Sigmoid colon (tissue), 7 donors: ENCODE measurements around the gene ITPK1. TPM values are rescaled to one million over a fixed set of nuclear protein-coding genes. Genes with fewer than 3 reads are reported as not detected.

ENCODE experiments used
- DNase-seq: peaks from one replicate; pipeline ENCODE4 v3.0.0-alpha.2; 2019
- H3K27ac ChIP-seq, 4 donors: fragments of 200-600 bp; sonication (generic); one replicate each; pipeline ENCODE4 v1.5.1; 2016 to 2019; ENCODE audit warnings: mild to moderate bottlenecking in 1 of 4
- H3K27me3 ChIP-seq, 3 donors: fragments of 200-600 bp; sonication (generic); one replicate each; pipeline ENCODE4 v1.5.1; 2019; ENCODE audit warnings: mild to moderate bottlenecking in 1 of 3
- H3K36me3 ChIP-seq, 4 donors: fragments of 200-600 bp; sonication (generic); one replicate each; pipeline ENCODE4 v1.5.1; 2016 to 2019
- H3K4me1 ChIP-seq, 4 donors: fragments of 200-600 bp; sonication (generic); one replicate each; pipeline ENCODE4 v1.5.1; 2017 to 2019
- H3K4me3 ChIP-seq, 4 donors: fragments of 200-600 bp; sonication (generic); one replicate each; pipeline ENCODE4 v1.5.1; 2017 to 2019; ENCODE audit warnings: mild to moderate bottlenecking in 2 of 4, moderate library complexity in 1 of 4
- H3K9me3 ChIP-seq, 4 donors: fragments of 200-600 bp in 3 of 4; sonication (generic) in 3 of 4; one replicate each; pipeline versions ENCODE4 v1.5.1 to v1.6.1; 2013 to 2019
- CTCF ChIP-seq, 4 experiments: fragments of 450-650 bp in 3 of 4; fragments of 200-600 bp in 1 of 4; IDR thresholded peaks; one replicate each; pipeline ENCODE4 v1.5.1; 2016 to 2019; ENCODE audit warnings: antibody characterized with exemption in 4 of 4, mild to moderate bottlenecking in 3 of 4, moderate library complexity in 2 of 4
- EP300 ChIP-seq, 4 donors: sonication (generic); formaldehyde crosslinking; IDR thresholded peaks; one replicate each; pipeline ENCODE4 v1.6.1; 2017; ENCODE audit warnings: antibody characterized with exemption in 4 of 4
- POLR2A ChIP-seq, 2 donors: fragments of 450-650 bp; IDR thresholded peaks; one replicate each; pipeline ENCODE4 v1.6.1; 2016; ENCODE audit warnings: antibody characterized with exemption in 2 of 2, mild to moderate bottlenecking in 2 of 2, moderate library complexity in 2 of 2
- POLR2AphosphoS5 ChIP-seq, 4 donors: sonication (generic); formaldehyde crosslinking; IDR thresholded peaks; one replicate each; pipeline ENCODE4 v1.6.1; 2017; ENCODE audit warnings: antibody characterized with exemption in 4 of 4
- WGBS, 2 donors: extraction: QIAGEN DNeasy Blood & Tissue Kit; methylation state at CpG; one replicate each; pipeline ENCODE4 v1.1.7; 2013; 5-methylcytosine and 5-hydroxymethylcytosine counted together
- intact Hi-C: fragments of 100-400 bp; cut with DNase I; formaldehyde crosslinking; loops from one replicate; pipeline ENCODE4 v1.15.1; 2023
- polyA plus RNA-seq, 3 donors: library from polyadenylated mRNA; stranded (reverse); fragments of 200-250 nt; gene quantifications; one replicate each; pipeline ENCODE4 v1.2.3, GENCODE V29; 2013
- total RNA-seq, 4 donors: library from RNA; depleted of rRNA; stranded (reverse); fragments of >200 nt; gene quantifications; one replicate each; pipeline ENCODE4 v1.1.0, GENCODE V29; 2016
- donor health status: healthy with polysubstance abuse.
- donor health status: Bipolar disorder and iron deficiency.
- donor health status: healthy.

The ITPK1 gene
- total and polyA plus RNA-seq, 7 donors, result 39.8 to 75.4 (median 61.8) TPM

GRCh38 chr14:92917041-92917940 is 198.4 kb downstream of the ITPK1 start:
- no peaks in the 10 kb centered on the region for H3K4me1 ChIP-seq
- 56 to 68% methylated on average over 14 of the region's 14 CpGs for WGBS, 2 donors
- no peaks in the 10 kb centered on the region for H3K36me3 ChIP-seq
- H3K4me3 ChIP-seq, result no peak overlapping the region
- TF ChIP-seq EP300 (IDR thresholded peaks at IDR 0.05), result no peak
- TF ChIP-seq POLR2A (IDR thresholded peaks at IDR 0.05), result no peak
- TF ChIP-seq CTCF (IDR thresholded peaks at IDR 0.05), result no peak
- no peak for TF ChIP-seq POLR2AphosphoS5 (IDR thresholded peaks at IDR 0.05)
- intact Hi-C loops, result no loop called here
- H3K9me3 ChIP-seq, result no peaks in the 10 kb centered on the region
- no peak for DNase-seq
- H3K27me3 ChIP-seq, result peaks cover 0 to 16% (median 0%) of the 10 kb centered on the region in 3 donors
- H3K27ac ChIP-seq, result no peak overlapping the region

GRCh38 chr14:92916201-92916600 is 199.5 kb downstream of the ITPK1 start:
- no peak for DNase-seq
- H3K27ac ChIP-seq, result no peak overlapping the region

GRCh38 chr14:92914087-92914656 is 201.6 kb downstream of the ITPK1 start:
- 7 to 8% methylated on average over 7 of the region's 7 CpGs for WGBS, 2 donors
- intact Hi-C loops, result no loop called here
- Histone ChIP-seq H3K9me3 (no peaks in the 10 kb centered on the region), H3K36me3 (no peaks in the 10 kb centered on the region), H3K27ac (no peak overlapping the region), H3K4me3 (no peak overlapping the region), H3K27me3 (peaks cover 0 to 6% (median 0%) of the 10 kb centered on the region in 3 donors), H3K4me1 (no peaks in the 10 kb centered on the region)
- DNase-seq, result no peak
- TF ChIP-seq CTCF (IDR thresholded peaks at IDR 0.05) (no peak), POLR2AphosphoS5 (IDR thresholded peaks at IDR 0.05) (no peak), EP300 (IDR thresholded peaks at IDR 0.05) (no peak), POLR2A (IDR thresholded peaks at IDR 0.05) (no peak)

More at GRCh38 chr14:92916201-92916600, 199.5 kb downstream of the ITPK1 start:
- peaks cover 0 to 9% (median 0%) of the 10 kb centered on the region in 3 donors for H3K27me3 ChIP-seq
- no peak overlapping the region for H3K4me3 ChIP-seq
- no peaks in the 10 kb centered on the region for H3K36me3 ChIP-seq
- no peaks in the 10 kb centered on the region for H3K4me1 ChIP-seq
- no peak for TF ChIP-seq POLR2A (IDR thresholded peaks at IDR 0.05)
- TF ChIP-seq CTCF (IDR thresholded peaks at IDR 0.05), result no peak
- no peak for TF ChIP-seq EP300 (IDR thresholded peaks at IDR 0.05)
- no peak for TF ChIP-seq POLR2AphosphoS5 (IDR thresholded peaks at IDR 0.05)
- no peaks in the 10 kb centered on the region for H3K9me3 ChIP-seq
- WGBS, 2 donors, result 75 to 85% methylated on average over 4 of the region's 4 CpGs
- intact Hi-C loops, result no loop called here

GRCh38 chr14:92907316-92907911 is 208.3 kb downstream of the ITPK1 start:
- Histone ChIP-seq H3K4me1 (no peaks in the 10 kb centered on the region), H3K9me3 (no peaks in the 10 kb centered on the region), H3K27ac (no peak overlapping the region), H3K27me3 (peaks cover 0 to 15% (median 13%) of the 10 kb centered on the region in 3 donors), H3K36me3 (no peaks in the 10 kb centered on the region), H3K4me3 (no peak overlapping the region)
- 64 to 78% methylated on average over 6 of the region's 6 CpGs for WGBS, 2 donors
- intact Hi-C loops, result no loop called here
- TF ChIP-seq EP300 (IDR thresholded peaks at IDR 0.05) (no peak), POLR2A (IDR thresholded peaks at IDR 0.05) (no peak), POLR2AphosphoS5 (IDR thresholded peaks at IDR 0.05) (no peak), CTCF (IDR thresholded peaks at IDR 0.05) (no peak)
- no peak for DNase-seq
